CD14-positive monocyte (primary cell): Measurements from ENCODE around the gene ZDHHC14. TPM values are rescaled to one million over a fixed set of nuclear protein-coding genes. Genes with fewer than 3 reads are reported as not detected.

Experiments used
- DNase-seq, 3 donors: peaks; one replicate each; pipeline ENCODE4 v3.0.0-alpha.2; 2011 to 2022
- H2AFZ ChIP-seq: 2 replicates; pipeline ENCODE4 v1.6.0; 2012; ENCODE audit warnings: mild to moderate bottlenecking, low read depth, low read length, inconsistent platforms; ENCODE audit not compliant: insufficient read depth, poor library complexity, severe bottlenecking
- H3K27ac ChIP-seq, 2 donors: 1 replicate in 1 of 2; 2 replicates in 1 of 2; pipeline ENCODE4 v1.5.1; 2012 to 2013; ENCODE audit warnings: low read length in 2 of 2, control low read depth in 1 of 2, inconsistent platforms in 1 of 2, low read depth in 1 of 2, mild to moderate bottlenecking in 1 of 2
- H3K27me3 ChIP-seq, 2 donors: one replicate each; pipeline versions ENCODE4 v1.6.0 to v1.6.1; 2011 to 2013; ENCODE audit warnings: low read length in 2 of 2; ENCODE audit not compliant: control insufficient read depth in 2 of 2, insufficient read depth in 2 of 2
- H3K36me3 ChIP-seq, 2 donors: replicated peaks in 1 of 2; 1 replicate in 1 of 2; 2 replicates in 1 of 2; pipeline versions ENCODE4 v1.5.1 to v1.6.1; 2012 to 2013; ENCODE audit warnings: low read length in 2 of 2, control low read depth in 1 of 2, inconsistent platforms in 1 of 2, mild to moderate bottlenecking in 1 of 2; ENCODE audit not compliant: insufficient read depth in 2 of 2, control insufficient read depth in 1 of 2
- H3K4me1 ChIP-seq, 2 donors: 1 replicate in 1 of 2; 2 replicates in 1 of 2; pipeline versions ENCODE4 v1.5.1 to v1.6.1; 2012 to 2013; ENCODE audit warnings: low read length in 2 of 2, control low read depth in 1 of 2, inconsistent platforms in 1 of 2, mild to moderate bottlenecking in 1 of 2, moderate library complexity in 1 of 2; ENCODE audit not compliant: insufficient read depth in 2 of 2, control insufficient read depth in 1 of 2
- H3K4me2 ChIP-seq: replicated peaks from 2 replicates; pipeline ENCODE3; 2012; ENCODE audit warnings: low read length, moderate library complexity, mild to moderate bottlenecking; ENCODE audit not compliant: poor library complexity, severe bottlenecking; ENCODE audit errors: extremely low read depth
- H3K4me3 ChIP-seq, 3 experiments: fragments of 200-600 bp in 1 of 3; sonication (generic) in 1 of 3; replicated peaks in 1 of 3; 1 replicate in 2 of 3; 2 replicates in 1 of 3; pipeline ENCODE4 v1.5.1; 2011 to 2013; ENCODE audit warnings: low read length in 3 of 3, mild to moderate bottlenecking in 3 of 3, control low read depth in 2 of 3, low read depth in 2 of 3, inconsistent platforms in 1 of 3, moderate library complexity in 1 of 3
- H3K79me2 ChIP-seq: 2 replicates; pipeline ENCODE4 v1.6.0; 2012; ENCODE audit warnings: mild to moderate bottlenecking, control low read depth, inconsistent platforms, low read length, moderate library complexity; ENCODE audit not compliant: insufficient read depth
- H3K9ac ChIP-seq: 2 replicates; pipeline ENCODE4 v1.6.0; 2017; ENCODE audit warnings: low read length, mild to moderate bottlenecking; ENCODE audit not compliant: insufficient read depth, poor library complexity, severe bottlenecking
- H3K9me3 ChIP-seq, 2 donors: replicated peaks in 1 of 2; 1 replicate in 1 of 2; 2 replicates in 1 of 2; pipeline versions ENCODE4 v1.5.1 to v1.6.1; 2012 to 2013; ENCODE audit warnings: low read length in 2 of 2, control low read depth in 1 of 2; ENCODE audit not compliant: control insufficient read depth in 1 of 2, insufficient read depth in 1 of 2
- H4K20me1 ChIP-seq: 2 replicates; pipeline ENCODE4 v1.6.0; 2012; ENCODE audit warnings: mild to moderate bottlenecking, low read length, control low read depth, moderate library complexity; ENCODE audit not compliant: insufficient read depth
- H3K27ac Mint-ChIP-seq, 7 donors: one replicate each; pipeline ENCODE4 v1.8.0; 2020; ENCODE audit warnings: mild to moderate bottlenecking in 7 of 7, mixed read lengths in 7 of 7, moderate library complexity in 6 of 7, inconsistent platforms in 2 of 7
- H3K27me3 Mint-ChIP-seq, 3 donors: one replicate each; pipeline ENCODE4 v1.8.0; 2021 to 2022; ENCODE audit warnings: low read depth in 3 of 3, mild to moderate bottlenecking in 3 of 3, mixed read lengths in 3 of 3, moderate library complexity in 3 of 3, inconsistent platforms in 1 of 3
- H3K36me3 Mint-ChIP-seq, 2 donors: one replicate each; pipeline ENCODE4 v1.8.0; 2020; ENCODE audit warnings: mixed read lengths in 2 of 2, inconsistent platforms in 1 of 2, mild to moderate bottlenecking in 1 of 2
- H3K4me1 Mint-ChIP-seq: one replicate; pipeline ENCODE4 v1.8.0; 2020; ENCODE audit warnings: mild to moderate bottlenecking, mixed read lengths
- H3K4me3 Mint-ChIP-seq, 2 donors: one replicate each; pipeline ENCODE4 v1.8.0; 2020; ENCODE audit warnings: mild to moderate bottlenecking in 2 of 2, mixed read lengths in 2 of 2, moderate library complexity in 1 of 2
- H3K9me3 Mint-ChIP-seq, 7 donors: one replicate each; pipeline ENCODE4 v1.8.0; 2020 to 2022; ENCODE audit warnings: mixed read lengths in 7 of 7, mild to moderate bottlenecking in 6 of 7, moderate library complexity in 6 of 7, inconsistent platforms in 2 of 7
- WGBS: methylation state at CpG from one replicate; pipeline ENCODE4 v1.1.5; 2013; ENCODE audit warnings: missing lambda C conversion rate; ENCODE audit not compliant: insufficient coverage; 5-methylcytosine and 5-hydroxymethylcytosine counted together
- intact Hi-C, 2 donors: fragments of 100-400 bp; cut with micrococcal nuclease; formaldehyde crosslinking; loops; one replicate each; pipeline versions ENCODE4 v1.15.0 to v1.15.1; 2023
- polyA plus RNA-seq, 3 donors: library from polyadenylated mRNA; depleted of rRNA in 1 of 3; unstranded in 2 of 3; stranded (reverse) in 1 of 3; fragments of 300-500 nt in 2 of 3; fragments of >200 nt in 1 of 3; fragmentation: Illumina TruSeq in 2 of 3; gene quantifications; 1 replicate in 2 of 3; 2 replicates in 1 of 3; pipeline ENCODE4 v1.2.3, GENCODE V29; 2012 to 2021
- TF ChIP-seq, protein P1 (sequence below): fragments of 200-600 bp; IDR thresholded peaks from one replicate; pipeline ENCODE4 v1.8.0; 2022; ENCODE audit warnings: antibody characterized with exemption, mild to moderate bottlenecking

ZDHHC14 gene
- polyA plus RNA-seq, 3 donors = 0.30 to 1.7 (median 0.93) TPM

DNA sequence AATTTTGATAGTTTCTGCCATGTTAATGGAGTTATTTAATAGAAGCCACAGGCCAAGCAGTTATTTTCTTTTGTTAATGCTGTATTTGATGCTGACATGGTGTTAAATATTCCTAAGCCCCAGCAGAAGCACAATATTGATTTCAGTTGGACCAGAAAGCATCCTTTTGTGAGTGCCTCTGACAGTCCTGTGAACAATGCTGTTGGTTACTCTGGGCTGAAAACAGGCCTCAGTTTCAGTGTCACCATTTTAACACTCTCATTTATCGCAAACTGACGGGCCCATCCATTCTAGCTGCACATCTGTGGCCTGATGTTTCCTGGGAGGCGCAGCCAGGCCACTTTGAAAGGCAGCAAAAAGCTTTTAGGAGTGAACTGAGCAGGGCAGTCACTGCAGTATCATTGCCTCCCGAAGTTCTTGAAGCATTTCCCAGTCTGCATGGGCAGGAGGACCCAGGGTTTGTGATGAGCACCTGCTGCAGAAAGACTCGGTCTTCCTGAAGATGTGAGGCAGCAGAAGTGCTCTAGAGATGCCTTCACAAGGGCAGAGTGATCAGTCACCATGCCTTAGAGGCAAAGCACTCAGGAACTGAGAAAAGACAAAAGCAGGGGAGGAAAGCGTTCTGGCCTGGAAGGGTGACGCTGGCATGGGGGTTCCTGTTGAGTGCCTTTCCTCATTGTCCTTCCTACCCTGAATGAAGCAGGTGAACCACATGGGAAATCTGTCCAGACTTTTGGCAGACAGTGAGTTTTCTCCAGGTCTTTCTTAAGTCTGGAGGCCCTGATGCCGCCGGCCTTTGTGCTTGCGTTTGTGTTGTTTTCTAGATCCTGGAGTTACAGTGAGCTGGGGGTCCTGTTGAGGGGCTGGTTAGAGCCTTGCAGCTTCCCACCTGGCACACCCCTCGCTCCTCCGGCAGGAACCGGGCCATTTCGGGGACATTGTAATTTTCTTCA is 74.0 kb downstream of the ZDHHC14 start:
- Histone ChIP-seq H4K20me1 (no peaks in the 10 kb centered on the region), H3K9ac (no peak overlapping the region), H3K9me3 (no peaks in the 10 kb centered on the region), H3K36me3 (no peaks in the 10 kb centered on the region), H3K4me2 (no peak overlapping the region), H3K79me2 (no peaks in the 10 kb centered on the region), H3K4me3 (no peak overlapping the region), H3K27ac (no peak overlapping the region), H3K4me1 (no peaks in the 10 kb centered on the region), H2AFZ (no peak overlapping the region), H3K27me3 (no peaks in the 10 kb centered on the region)
- 92% methylated on average over 11 of the region's 14 CpGs for WGBS
- H3K4me1 Mint-ChIP-seq = peaks cover 5% of the 10 kb centered on the region
- intact Hi-C loops = no loop called here
- no peak overlapping the region for H3K27ac Mint-ChIP-seq
- no peak for DNase-seq
- no peak overlapping the region for H3K4me3 Mint-ChIP-seq
- no peaks in the 10 kb centered on the region for H3K36me3 Mint-ChIP-seq
- TF ChIP-seq, protein P1, sequence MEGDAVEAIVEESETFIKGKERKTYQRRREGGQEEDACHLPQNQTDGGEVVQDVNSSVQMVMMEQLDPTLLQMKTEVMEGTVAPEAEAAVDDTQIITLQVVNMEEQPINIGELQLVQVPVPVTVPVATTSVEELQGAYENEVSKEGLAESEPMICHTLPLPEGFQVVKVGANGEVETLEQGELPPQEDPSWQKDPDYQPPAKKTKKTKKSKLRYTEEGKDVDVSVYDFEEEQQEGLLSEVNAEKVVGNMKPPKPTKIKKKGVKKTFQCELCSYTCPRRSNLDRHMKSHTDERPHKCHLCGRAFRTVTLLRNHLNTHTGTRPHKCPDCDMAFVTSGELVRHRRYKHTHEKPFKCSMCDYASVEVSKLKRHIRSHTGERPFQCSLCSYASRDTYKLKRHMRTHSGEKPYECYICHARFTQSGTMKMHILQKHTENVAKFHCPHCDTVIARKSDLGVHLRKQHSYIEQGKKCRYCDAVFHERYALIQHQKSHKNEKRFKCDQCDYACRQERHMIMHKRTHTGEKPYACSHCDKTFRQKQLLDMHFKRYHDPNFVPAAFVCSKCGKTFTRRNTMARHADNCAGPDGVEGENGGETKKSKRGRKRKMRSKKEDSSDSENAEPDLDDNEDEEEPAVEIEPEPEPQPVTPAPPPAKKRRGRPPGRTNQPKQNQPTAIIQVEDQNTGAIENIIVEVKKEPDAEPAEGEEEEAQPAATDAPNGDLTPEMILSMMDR = no peak
- no peaks in the 10 kb centered on the region for H3K9me3 Mint-ChIP-seq
- no peaks in the 10 kb centered on the region for H3K27me3 Mint-ChIP-seq

DNA sequence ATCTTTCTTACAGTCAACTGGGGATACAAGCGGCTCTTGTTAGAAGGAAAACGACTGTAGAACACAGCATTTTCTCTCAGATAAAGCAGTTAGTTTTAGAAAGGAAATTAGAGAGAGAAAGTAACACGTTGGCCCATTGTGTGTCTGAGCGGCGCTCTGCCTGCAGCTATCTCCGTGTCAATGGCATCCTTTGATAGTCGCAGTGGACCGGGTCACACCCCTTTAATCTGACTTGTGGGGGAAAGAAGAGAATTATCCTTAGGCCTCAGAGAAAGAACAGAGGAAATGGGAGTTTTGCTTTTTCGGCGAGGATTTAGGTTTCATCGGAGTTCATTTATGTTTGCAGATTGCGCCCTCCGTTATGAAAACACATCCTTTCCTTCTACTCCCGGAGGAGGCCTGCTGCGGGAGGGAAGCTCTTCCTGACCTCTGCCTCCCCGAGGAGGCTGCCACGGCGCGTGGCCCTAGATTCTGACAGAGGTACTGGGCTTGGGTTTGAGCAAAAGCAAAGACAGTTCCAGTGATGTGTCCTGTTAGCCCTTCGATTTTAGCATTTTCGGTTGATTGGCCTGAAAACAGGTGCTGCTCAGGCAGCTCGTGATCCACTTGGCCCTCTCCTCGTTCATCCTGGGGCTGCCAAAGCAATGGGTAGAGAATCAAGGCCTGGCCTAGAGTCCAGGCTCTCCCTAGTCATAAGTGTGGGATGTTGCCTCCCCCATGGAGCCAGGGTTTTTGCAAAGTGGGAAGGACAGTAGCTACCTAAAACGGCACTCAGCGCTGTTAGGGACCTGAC is 74.9 kb downstream of the ZDHHC14 start:
- Mint-ChIP-seq H3K4me3 (no peak overlapping the region), H3K36me3 (no peaks in the 10 kb centered on the region), H3K9me3 (no peaks in the 10 kb centered on the region), H3K27ac (peak overlapping the region in 3 of 7 donors; percentile 43 to 56 (median 51)), H3K27me3 (no peaks in the 10 kb centered on the region), H3K4me1 (peaks cover 8% of the 10 kb centered on the region)
- Histone ChIP-seq H3K4me3 (no peak overlapping the region), H3K79me2 (no peaks in the 10 kb centered on the region), H3K4me2 (no peak overlapping the region), H4K20me1 (no peaks in the 10 kb centered on the region), H3K27ac (no peak overlapping the region), H3K4me1 (no peaks in the 10 kb centered on the region), H3K27me3 (no peaks in the 10 kb centered on the region), H2AFZ (no peak overlapping the region), H3K36me3 (no peaks in the 10 kb centered on the region), H3K9me3 (no peaks in the 10 kb centered on the region), H3K9ac (no peak overlapping the region)
- intact Hi-C loops = no loop called here
- TF ChIP-seq, protein P1 = no peak
- WGBS = 90% methylated on average over 18 of the region's 25 CpGs
- DNase-seq = no peak
